Neural progenitor cell (in vitro differentiated cells): Measurements from ENCODE around the gene MACROD1.

Source experiments
- CTCF ChIP-seq: fragments of 200-600 bp; sonication (generic); IDR thresholded peaks from 2 replicates; pipeline ENCODE4 v1.5.1; 2017; ENCODE audit warnings: antibody characterized with exemption, mild to moderate bottlenecking
- EZH2 ChIP-seq: fragments of 200-600 bp; sonication (generic); IDR thresholded peaks from 2 replicates; pipeline ENCODE4 v1.6.1; 2017; ENCODE audit warnings: antibody characterized with exemption, mild to moderate bottlenecking, moderate library complexity
- EZH2phosphoT487 ChIP-seq: fragments of 200-600 bp; sonication (generic); IDR thresholded peaks from 2 replicates; pipeline ENCODE4 v1.6.1; 2017; ENCODE audit warnings: antibody characterized with exemption

- TF ChIP-seq CTCF: no peak
- no peak for TF ChIP-seq EZH2
- TF ChIP-seq EZH2phosphoT487: no peak
Measured at GRCh38 chr11:64043545-64043944, 122.4 kb downstream of the MACROD1 start.
